HPDE6-E6E7 (cell line): ENCODE results near the gene PTGES3.

ENCODE experiments used
- DNase-seq: peaks from one replicate; pipeline ENCODE4 v3.0.0; 2011; ENCODE audit warnings: missing footprints; ENCODE audit errors: extremely low spot score

Gene PTGES3

GRCh38 chr12:56629459-56630179, 58.5 kb downstream of the PTGES3 start:
- DNase-seq = no peak

- DNase-seq = no peak
These were observed 59.2 kb downstream of the PTGES3 start for GRCh38 chr12:56628671-56629458.

- DNase-seq = no peak
These were observed 61.4 kb downstream of the PTGES3 start for GRCh38 chr12:56626701-56627100.

- no peak for DNase-seq
These were observed 65.5 kb downstream of the PTGES3 start for GRCh38 chr12:56622535-56622934.

- no peak for DNase-seq
These were observed 71.2 kb downstream of the PTGES3 start for GRCh38 chr12:56616925-56617324.

- DNase-seq = no peak
These were observed 71.8 kb downstream of the PTGES3 start for GRCh38 chr12:56616244-56616643.

GRCh38 chr12:56614627-56615026, 73.5 kb downstream of the PTGES3 start:
- no peak for DNase-seq
